ENCODE data around the gene KLHDC9.

KLHDC9 gene

DNA sequence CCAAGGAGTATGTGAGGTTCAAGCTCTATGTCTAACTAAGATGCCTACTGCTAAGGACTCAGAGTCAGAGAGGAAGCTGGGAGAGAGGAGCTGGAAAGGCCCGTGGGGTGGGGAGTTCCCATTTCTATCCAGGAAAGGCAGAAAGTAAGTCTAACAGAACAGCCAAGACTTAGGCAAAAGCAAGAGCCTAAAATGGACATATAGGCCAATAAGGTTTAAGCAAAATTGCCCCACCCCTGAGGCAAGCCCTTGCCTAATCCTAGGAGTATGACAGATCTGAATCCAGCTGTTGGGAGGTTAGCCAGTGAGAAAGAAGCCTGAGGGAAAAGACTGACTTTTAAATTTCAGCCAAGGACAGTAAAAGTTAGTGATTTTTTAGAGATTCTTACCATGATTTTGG lies 1.6 kb upstream of the KLHDC9 start:
- no peak for TF ChIP-seq ZNF274 (IDR thresholded peaks at IDR 0.05; ENCODE audit: low read depth, low read length)
- no peak for TF ChIP-seq YY1 (IDR thresholded peaks at IDR 0.05; ENCODE audit: insufficient read depth, insufficient read length)
- no peak for TF ChIP-seq SUZ12 (IDR thresholded peaks at IDR 0.05; ENCODE audit: extremely low read depth, insufficient read depth, insufficient read length)
- Histone ChIP-seq H3K9ac (ENCODE audit: insufficient read length, low read depth) (no peak overlapping the region), H3K27me3 (ENCODE audit: insufficient read depth, insufficient read length) (no peaks in the 10 kb centered on the region), H3K36me3 (ENCODE audit: insufficient read depth, insufficient read length, low read length) (peaks cover 25% of the 10 kb centered on the region), H3K9me3 (ENCODE audit: insufficient read depth, low read length) (no peaks in the 10 kb centered on the region), H3K4me3 (ENCODE audit: insufficient read length, low read depth) (no peak overlapping the region), H3K4me1 (ENCODE audit: insufficient read depth, insufficient read length) (peaks cover 3% of the 10 kb centered on the region)
- DNase-seq (ENCODE audit: low read depth, low spot score), result no peak

GRCh38 chr1:161099090-161099802 lies 1.1 kb downstream of the KLHDC9 start:
- Histone ChIP-seq H3K4me1 (ENCODE audit: insufficient read depth, insufficient read length) (peaks cover 3% of the 10 kb centered on the region), H3K9me3 (ENCODE audit: insufficient read depth, low read length) (no peaks in the 10 kb centered on the region), H3K27me3 (ENCODE audit: insufficient read depth, insufficient read length) (no peaks in the 10 kb centered on the region), H3K4me3 (ENCODE audit: insufficient read length, low read depth) (peak overlapping the region; percentile 89), H3K36me3 (ENCODE audit: insufficient read depth, insufficient read length, low read length) (peaks cover 43% of the 10 kb centered on the region), H3K9ac (ENCODE audit: insufficient read length, low read depth) (peak overlapping the region; percentile 96)
- TF ChIP-seq ZNF274 (IDR thresholded peaks at IDR 0.05; ENCODE audit: low read depth, low read length), result no peak
- TF ChIP-seq YY1 (IDR thresholded peaks at IDR 0.05; ENCODE audit: insufficient read depth, insufficient read length), result no peak
- TF ChIP-seq SUZ12 (IDR thresholded peaks at IDR 0.05; ENCODE audit: extremely low read depth, insufficient read depth, insufficient read length), result no peak
- DNase-seq (ENCODE audit: low read depth, low spot score), result no peak

- Histone ChIP-seq H3K9me3 (ENCODE audit: insufficient read depth, low read length) (no peaks in the 10 kb centered on the region), H3K4me3 (ENCODE audit: insufficient read length, low read depth) (no peak overlapping the region), H3K36me3 (ENCODE audit: insufficient read depth, insufficient read length, low read length) (peaks cover 47% of the 10 kb centered on the region), H3K4me1 (ENCODE audit: insufficient read depth, insufficient read length) (peaks cover 3% of the 10 kb centered on the region), H3K9ac (ENCODE audit: insufficient read length, low read depth) (no peak overlapping the region), H3K27me3 (ENCODE audit: insufficient read depth, insufficient read length) (no peaks in the 10 kb centered on the region)
- no peak for DNase-seq (ENCODE audit: low read depth, low spot score)
- TF ChIP-seq YY1 (IDR thresholded peaks at IDR 0.05; ENCODE audit: insufficient read depth, insufficient read length) (no peak), SUZ12 (IDR thresholded peaks at IDR 0.05; ENCODE audit: extremely low read depth, insufficient read depth, insufficient read length) (no peak), ZNF274 (IDR thresholded peaks at IDR 0.05; ENCODE audit: low read depth, low read length) (no peak)
Observed at GRCh38 chr1:161100556-161100955, 2.4 kb downstream of the KLHDC9 start.

- Histone ChIP-seq H3K4me3 (ENCODE audit: insufficient read length, low read depth) (no peak overlapping the region), H3K9me3 (ENCODE audit: insufficient read depth, low read length) (no peaks in the 10 kb centered on the region), H3K9ac (ENCODE audit: insufficient read length, low read depth) (no peak overlapping the region), H3K4me1 (ENCODE audit: insufficient read depth, insufficient read length) (no peaks in the 10 kb centered on the region), H3K27me3 (ENCODE audit: insufficient read depth, insufficient read length) (no peaks in the 10 kb centered on the region), H3K36me3 (ENCODE audit: insufficient read depth, insufficient read length, low read length) (peaks cover 56% of the 10 kb centered on the region)
- DNase-seq (ENCODE audit: low read depth, low spot score), result no peak
- TF ChIP-seq YY1 (IDR thresholded peaks at IDR 0.05; ENCODE audit: insufficient read depth, insufficient read length) (no peak), SUZ12 (IDR thresholded peaks at IDR 0.05; ENCODE audit: extremely low read depth, insufficient read depth, insufficient read length) (no peak), ZNF274 (IDR thresholded peaks at IDR 0.05; ENCODE audit: low read depth, low read length) (no peak)
Observed at GRCh38 chr1:161106431-161106830, 8.3 kb downstream of the KLHDC9 start.

GRCh38 chr1:161111117-161111516 lies 13.0 kb downstream of the KLHDC9 start:
- H3K4me3 ChIP-seq (ENCODE audit: insufficient read length, low read depth), result no peak overlapping the region
- H3K36me3 ChIP-seq (ENCODE audit: insufficient read depth, insufficient read length, low read length), result peaks cover 65% of the 10 kb centered on the region
- H3K9me3 ChIP-seq (ENCODE audit: insufficient read depth, low read length), result no peaks in the 10 kb centered on the region
- no peak for DNase-seq (ENCODE audit: low read depth, low spot score)
- H3K4me1 ChIP-seq (ENCODE audit: insufficient read depth, insufficient read length), result no peaks in the 10 kb centered on the region
- H3K27me3 ChIP-seq (ENCODE audit: insufficient read depth, insufficient read length), result no peaks in the 10 kb centered on the region
- TF ChIP-seq SUZ12 (IDR thresholded peaks at IDR 0.05; ENCODE audit: extremely low read depth, insufficient read depth, insufficient read length), result no peak
- TF ChIP-seq ZNF274 (IDR thresholded peaks at IDR 0.05; ENCODE audit: low read depth, low read length), result no peak
- TF ChIP-seq YY1 (IDR thresholded peaks at IDR 0.05; ENCODE audit: insufficient read depth, insufficient read length), result no peak
- H3K9ac ChIP-seq (ENCODE audit: insufficient read length, low read depth), result no peak overlapping the region

- TF ChIP-seq YY1 (IDR thresholded peaks at IDR 0.05; ENCODE audit: insufficient read depth, insufficient read length) (no peak), SUZ12 (IDR thresholded peaks at IDR 0.05; ENCODE audit: extremely low read depth, insufficient read depth, insufficient read length) (no peak), ZNF274 (IDR thresholded peaks at IDR 0.05; ENCODE audit: low read depth, low read length) (no peak)
- peaks cover 66% of the 10 kb centered on the region for H3K36me3 ChIP-seq (ENCODE audit: insufficient read depth, insufficient read length, low read length)
- no peak overlapping the region for H3K9ac ChIP-seq (ENCODE audit: insufficient read length, low read depth)
- no peak overlapping the region for H3K4me3 ChIP-seq (ENCODE audit: insufficient read length, low read depth)
- no peaks in the 10 kb centered on the region for H3K9me3 ChIP-seq (ENCODE audit: insufficient read depth, low read length)
- H3K27me3 ChIP-seq (ENCODE audit: insufficient read depth, insufficient read length), result no peaks in the 10 kb centered on the region
- no peak for DNase-seq (ENCODE audit: low read depth, low spot score)
- H3K4me1 ChIP-seq (ENCODE audit: insufficient read depth, insufficient read length), result no peaks in the 10 kb centered on the region
Observed at GRCh38 chr1:161111527-161111926, 13.4 kb downstream of the KLHDC9 start.

- Histone ChIP-seq H3K4me1 (ENCODE audit: insufficient read depth, insufficient read length) (peaks cover 3% of the 10 kb centered on the region), H3K9me3 (ENCODE audit: insufficient read depth, low read length) (no peaks in the 10 kb centered on the region), H3K27me3 (ENCODE audit: insufficient read depth, insufficient read length) (no peaks in the 10 kb centered on the region), H3K9ac (ENCODE audit: insufficient read length, low read depth) (no peak overlapping the region), H3K36me3 (ENCODE audit: insufficient read depth, insufficient read length, low read length) (peaks cover 61% of the 10 kb centered on the region), H3K4me3 (ENCODE audit: insufficient read length, low read depth) (no peak overlapping the region)
- TF ChIP-seq YY1 (IDR thresholded peaks at IDR 0.05; ENCODE audit: insufficient read depth, insufficient read length) (no peak), ZNF274 (IDR thresholded peaks at IDR 0.05; ENCODE audit: low read depth, low read length) (no peak), SUZ12 (IDR thresholded peaks at IDR 0.05; ENCODE audit: extremely low read depth, insufficient read depth, insufficient read length) (no peak)
- DNase-seq (ENCODE audit: low read depth, low spot score), result no peak
Observed at GRCh38 chr1:161113915-161114314, 15.8 kb downstream of the KLHDC9 start.

Measured in NT2/D1 (cell line).